SK-N-SH treated with all-trans-retinoic acid at 6 μM for 48 hours (cell line): ENCODE measurements around the gene ATP5F1E.
A peak's percentile ranks its signal among the peaks of the same experiment; 100 is the strongest.

Experiments
- ATAC-seq: fragments of 200-7000 bp; cut with Tn5 transposase; 3 replicates; pipeline ENCODE4 v1.9.1; 2020; ENCODE audit warnings: mild to moderate bottlenecking, moderate library complexity
- ARNTL ChIP-seq: fragments of 450-650 bp; formaldehyde crosslinking; IDR thresholded peaks from 2 replicates; pipeline ENCODE4 v1.5.0; 2020; ENCODE audit warnings: low read depth, mild to moderate bottlenecking, moderate library complexity, borderline replicate concordance
- BACH2 ChIP-seq: fragments of 250-450 bp; sonication (Bioruptor Pico); IDR thresholded peaks from 2 replicates; pipeline ENCODE4 v1.9.0; 2021; ENCODE audit warnings: mild to moderate bottlenecking, borderline replicate concordance
- CSDC2 ChIP-seq: fragments of 250-450 bp; sonication (Bioruptor Pico); IDR thresholded peaks from 2 replicates; pipeline ENCODE4 v1.5.0; 2020; ENCODE audit warnings: mild to moderate bottlenecking, moderate library complexity
- CSRNP3 ChIP-seq: fragments of 250-450 bp; sonication (Bioruptor Pico); IDR thresholded peaks from 2 replicates; pipeline ENCODE4 v1.5.1; 2021; ENCODE audit warnings: mild to moderate bottlenecking, moderate library complexity
- ESRRG ChIP-seq: fragments of 250-450 bp; sonication (Bioruptor Pico); IDR thresholded peaks from 2 replicates; pipeline ENCODE4 v1.6.1; 2021; ENCODE audit warnings: mild to moderate bottlenecking
- GLIS3 ChIP-seq: fragments of 250-450 bp; sonication (Bioruptor Pico); IDR thresholded peaks from 2 replicates; pipeline ENCODE4 v1.5.0; 2020; ENCODE audit warnings: mild to moderate bottlenecking, moderate library complexity
- ISL1 ChIP-seq: fragments of 250-450 bp; sonication (Bioruptor Pico); IDR thresholded peaks from 2 replicates; pipeline ENCODE4 v2.1.2; 2022; ENCODE audit warnings: mild to moderate bottlenecking, moderate library complexity
- OSR1 ChIP-seq: fragments of 250-450 bp; sonication (Bioruptor Pico); IDR thresholded peaks from 2 replicates; pipeline ENCODE4 v1.8.0; 2022; ENCODE audit warnings: moderate library complexity, mild to moderate bottlenecking, inconsistent platforms
- PATZ1 ChIP-seq: fragments of 250-450 bp; sonication (Bioruptor Pico); IDR thresholded peaks from 2 replicates; pipeline ENCODE4 v1.8.0; 2020; ENCODE audit warnings: mild to moderate bottlenecking, moderate library complexity, borderline replicate concordance
- POU6F1 ChIP-seq: fragments of 250-450 bp; sonication (Bioruptor Pico); IDR thresholded peaks from 2 replicates; pipeline ENCODE4 v1.8.0; 2021; ENCODE audit warnings: low read depth, mild to moderate bottlenecking, moderate library complexity, borderline replicate concordance
- PPARA ChIP-seq: fragments of 250-450 bp; sonication (Bioruptor Pico); IDR thresholded peaks from 2 replicates; pipeline ENCODE4 v1.5.0; 2020; ENCODE audit warnings: mild to moderate bottlenecking, borderline replicate concordance
- RARB ChIP-seq: fragments of 250-450 bp; sonication (Bioruptor Pico); IDR thresholded peaks from 2 replicates; pipeline ENCODE4 v1.8.0; 2021; ENCODE audit warnings: mild to moderate bottlenecking, moderate library complexity
- TCF4 ChIP-seq: fragments of 250-450 bp; sonication (Bioruptor Pico); IDR thresholded peaks from 2 replicates; pipeline ENCODE4 v1.8.0; 2021; ENCODE audit warnings: mild to moderate bottlenecking, moderate library complexity, borderline replicate concordance
- TOX ChIP-seq: fragments of 250-450 bp; sonication (Bioruptor Pico); IDR thresholded peaks from 2 replicates; pipeline ENCODE4 v1.8.0; 2021; ENCODE audit warnings: mild to moderate bottlenecking, moderate library complexity, borderline replicate concordance
- ZC3H10 ChIP-seq: fragments of 250-450 bp; sonication (Bioruptor Pico); IDR thresholded peaks from 2 replicates; pipeline ENCODE4 v1.5.1; 2021; ENCODE audit warnings: mild to moderate bottlenecking, moderate library complexity
- ZFP3 ChIP-seq: fragments of 250-450 bp; sonication (Bioruptor Pico); IDR thresholded peaks from 2 replicates; pipeline ENCODE4 v1.5.0; 2020; ENCODE audit warnings: mild to moderate bottlenecking, moderate library complexity
- ZFP30 ChIP-seq: fragments of 450-650 bp; formaldehyde crosslinking; IDR thresholded peaks from 2 replicates; pipeline ENCODE4 v1.5.0; 2022; ENCODE audit warnings: mild to moderate bottlenecking, moderate library complexity
- ZNF565 ChIP-seq: fragments of 450-650 bp; formaldehyde crosslinking; conservative IDR thresholded peaks from 2 replicates; pipeline ENCODE4 v1.5.0; 2020; ENCODE audit warnings: low read depth, mild to moderate bottlenecking, moderate library complexity
- ZNF70 ChIP-seq: fragments of 450-650 bp; formaldehyde crosslinking; IDR thresholded peaks from 2 replicates; pipeline ENCODE4 v1.5.0; 2020; ENCODE audit warnings: mild to moderate bottlenecking, moderate library complexity
- ZNF8 ChIP-seq: fragments of 450-650 bp; formaldehyde crosslinking; IDR thresholded peaks from 2 replicates; pipeline ENCODE4 v1.5.0; 2020; ENCODE audit warnings: mild to moderate bottlenecking, moderate library complexity

The ATP5F1E gene

GRCh38 chr20:59075934-59076508 lies 43.9 kb upstream of the ATP5F1E start:
- TF ChIP-seq TOX (CRISPR knock-in tag), result no peak
- no peak for TF ChIP-seq ZNF8 (CRISPR knock-in tag)
- no peak for TF ChIP-seq POU6F1 (CRISPR knock-in tag)

GRCh38 chr20:59074456-59074855 lies 42.3 kb upstream of the ATP5F1E start:
- ATAC-seq, result peak; percentile 58; the same call in 2 of the 3 replicates
- TF ChIP-seq PPARA (CRISPR knock-in tag) (no peak), ISL1 (CRISPR knock-in tag) (peak; percentile 89), ZC3H10 (CRISPR knock-in tag) (peak; percentile 93), ARNTL (CRISPR knock-in tag) (no peak), PATZ1 (CRISPR knock-in tag) (peak; percentile 81), ZFP3 (CRISPR knock-in tag) (peak; percentile 66; the same call in 1 of the 2 replicates), CSDC2 (CRISPR knock-in tag) (0 out of 2 replicates have a peak, but pooled peaks have one; percentile 30), TOX (CRISPR knock-in tag) (peak; percentile 79; the same call in 1 of the 2 replicates)

More at GRCh38 chr20:59075934-59076508, 43.9 kb upstream of the ATP5F1E start:
- no peak for ATAC-seq

GRCh38 chr20:59073582-59073981 lies 41.4 kb upstream of the ATP5F1E start:
- TF ChIP-seq ISL1 (CRISPR knock-in tag) (no peak), ZFP30 (CRISPR knock-in tag) (no peak), ZNF70 (CRISPR knock-in tag) (no peak), POU6F1 (CRISPR knock-in tag) (no peak), TCF4 (CRISPR knock-in tag) (no peak), GLIS3 (no peak), ZNF8 (CRISPR knock-in tag) (no peak), ESRRG (CRISPR knock-in tag) (no peak), PATZ1 (CRISPR knock-in tag) (no peak), ZC3H10 (CRISPR knock-in tag) (no peak), BACH2 (CRISPR knock-in tag) (no peak)
- ATAC-seq, result peak; percentile 25; the same call in 1 of the 3 replicates

- no peak for ATAC-seq
- TF ChIP-seq OSR1 (CRISPR knock-in tag) (no peak), BACH2 (CRISPR knock-in tag) (no peak), GLIS3 (no peak), PATZ1 (CRISPR knock-in tag) (no peak), RARB (CRISPR knock-in tag) (no peak), PPARA (CRISPR knock-in tag) (no peak), ARNTL (CRISPR knock-in tag) (no peak), CSRNP3 (CRISPR knock-in tag) (no peak), ZNF70 (CRISPR knock-in tag) (no peak), ZC3H10 (CRISPR knock-in tag) (no peak), POU6F1 (CRISPR knock-in tag) (no peak), ZNF565 (no peak), ZNF8 (CRISPR knock-in tag) (no peak)
Measured at GRCh38 chr20:59071216-59071615, 39.1 kb upstream of the ATP5F1E start.
